ENCODE results near the gene TNFRSF13B. TPM values are rescaled to one million over a fixed set of nuclear protein-coding genes. Genes with fewer than 3 reads are reported as not detected.

TNFRSF13B gene
- total and polyA plus RNA-seq, 2 donors (not counting 3 experiments of a cell fraction or from before 2014, with no cell fraction given) = not detected

- intact Hi-C loops (cut with micrococcal nuclease) (no loop called here), dilution Hi-C loops (cut with MboI; ENCODE audit: extremely low pct_ligation_motif_present, low sequenced_read_pairs) (no loop called here)
- Histone ChIP-seq H3K36me3 (ENCODE audit: control insufficient read depth in 2 of 2, extremely low read depth in 1 of 2, insufficient read depth in 2 of 2, low read length in 2 of 2) (no peaks in the 10 kb centered on the region), H3K9ac (replicated peaks; ENCODE audit: extremely low read depth, insufficient read depth, low read length) (no peak overlapping the region), H3K9me3 (replicated peaks; ENCODE audit: control insufficient read depth, insufficient read depth, low read length) (no peaks in the 10 kb centered on the region), H3K27me3 (ENCODE audit: control insufficient read depth in 2 of 2, insufficient read depth in 2 of 2, low read length in 2 of 2) (peaks cover 6 to 8% of the 10 kb centered on the region in 2 experiments), H3K9me1 (replicated peaks; ENCODE audit: control insufficient read depth, extremely low read depth, insufficient read depth, low read length) (no peaks in the 10 kb centered on the region), H3K79me2 (ENCODE audit: control insufficient read depth, insufficient read depth, low read length) (no peaks in the 10 kb centered on the region), H3K4me2 (ENCODE audit: insufficient read depth, low read length) (no peak overlapping the region), H4K20me1 (replicated peaks; ENCODE audit: control insufficient read depth, extremely low read depth, insufficient read depth, low read length) (no peaks in the 10 kb centered on the region), H3K4me3 (replicated peaks in 1 of 3; ENCODE audit: insufficient read depth in 1 of 3, low read depth in 1 of 3, low read length in 3 of 3) (no peak overlapping the region), H3K4me1 (ENCODE audit: control insufficient read depth, extremely low read depth, insufficient read depth, low read length) (no peaks in the 10 kb centered on the region), H3K27ac (ENCODE audit: insufficient read depth, low read depth, low read length) (no peak overlapping the region), H2AFZ (ENCODE audit: low read depth, low read length) (no peak overlapping the region)
- FAIRE-seq (no peak), DNase-seq (ENCODE audit: low read depth, low spot score) (no peak)
- TF ChIP-seq FOS (IDR thresholded peaks at IDR 0.05; ENCODE audit: borderline replicate concordance, insufficient read depth, low read length) (no peak), JUN (IDR thresholded peaks at IDR 0.05; ENCODE audit: borderline replicate concordance, insufficient read depth, insufficient read length, low read depth) (no peak), CTCF (IDR thresholded peaks at IDR 0.05; ENCODE audit: extremely low read depth in 1 of 2, insufficient read depth in 1 of 2, low read depth in 1 of 2, low read length in 2 of 2) (no peak), MYC (IDR thresholded peaks at IDR 0.05; ENCODE audit: low read depth, low read length) (no peak), MAX (IDR thresholded peaks at IDR 0.05; ENCODE audit: insufficient read depth, insufficient read length) (no peak), POLR2AphosphoS5 (IDR thresholded peaks at IDR 0.05; ENCODE audit: insufficient read depth, low read depth, low read length) (no peak), GATA2 (IDR thresholded peaks at IDR 0.05; ENCODE audit: insufficient read depth, insufficient read length, low read depth, low read length) (no peak), POLR2A (IDR thresholded peaks at IDR 0.05; ENCODE audit: low read depth, low read length) (no peak), EZH2 (IDR thresholded peaks at IDR 0.05; ENCODE audit: borderline replicate concordance, low read depth, low read length, severe bottlenecking) (no peak)
- ChIA-PET CTCF (interaction anchor here (0.8 to 9.7 kb wide), 2 partner anchors 10 to 18 kb away, joined by 3 to 100 read pairs; no protein-coding TSS in a partner anchor), POLR2A (no interaction called here)
- BruUV-seq (replicated peaks) = no TSS peak
Observed at GRCh38 chr17:16974569-16975276, 2.8 kb upstream of the TNFRSF13B start.
